ENCODE results near the gene MEGF8. TPM values are rescaled to one million over a fixed set of nuclear protein-coding genes. Genes with fewer than 3 reads are reported as not detected.

Gene MEGF8
- total and polyA plus RNA-seq, 2 of the 13 experiments (the other 11 are each of a cell fraction or from before 2014, with no cell fraction given): 4.0 to 8.8 TPM

GRCh38 chr19:42278452-42279154 is 46.8 kb upstream of the MEGF8 start:
- intact Hi-C loops (cut with micrococcal nuclease; ENCODE audit: unreplicated experiment) (loop anchor here (2.0 kb wide), 1 partner anchor 58 kb away; the partner anchor contains the start of gene ZNF526), in situ Hi-C loops (cut with HindIII; ENCODE audit: extremely low pct_ligation_motif_present, low pct_unique_long_range_greater_than_20kb) (no loop called here)
- FAIRE-seq: no peak
- peaks cover 51% of the 10 kb centered on the region for H3K4me1 ChIP-seq (ENCODE audit: insufficient read depth, low read length)
- peaks cover 4 to 12% of the 10 kb centered on the region in 2 experiments; a peak in 3 of 5 replicates for H3K36me3 ChIP-seq (replicated peaks in 1 of 2; ENCODE audit: control insufficient read depth in 1 of 2, insufficient read depth in 2 of 2, low read length in 2 of 2)
- DNase-seq (ENCODE audit: low spot score): no peak
- no peak overlapping the region for H2AFZ ChIP-seq (ENCODE audit: low read length)
- no peak overlapping the region for H3K9ac ChIP-seq (ENCODE audit: insufficient read depth, low read depth, low read length)
- TF ChIP-seq STAT6 (CRISPR knock-in tag; IDR thresholded peaks at IDR 0.05; ENCODE audit: borderline replicate concordance) (no peak), TMF1 (CRISPR knock-in tag; IDR thresholded peaks at IDR 0.05; ENCODE audit: low read depth) (no peak), NCOA2 (CRISPR knock-in tag; IDR thresholded peaks at IDR 0.05) (no peak), SOX6 (IDR thresholded peaks at IDR 0.05) (no peak), SOX6 (CRISPR knock-in tag; IDR thresholded peaks at IDR 0.05) (no peak), EEA1 (CRISPR knock-in tag; IDR thresholded peaks at IDR 0.05; ENCODE audit: borderline replicate concordance) (no peak)
- H3K4me2 ChIP-seq (ENCODE audit: low read depth, low read length): peak overlapping the region; percentile 86; the same call in 1 of the 2 replicates
- no TSS peak for BruUV-seq (replicated peaks)
- CTCF ChIA-PET (ENCODE audit: low intra/inter-chr PET ratio, low total read pairs): interaction anchor here (1.7 to 1.9 kb wide), 2 partner anchors 12 to 34 kb away, joined by 6 to 7 read pairs; no protein-coding TSS in a partner anchor
- WGBS (ENCODE audit: low lambda C conversion rate): 90% methylated on average over 5 of the region's 5 CpGs
- H4K20me1 ChIP-seq (ENCODE audit: insufficient read depth, low read length): no peaks in the 10 kb centered on the region
- POLR2A ChIA-PET: interaction anchor here (1.4 to 7.4 kb wide), 5 partner anchors 8 to 33 kb away, joined by 3 to 117 read pairs (median 25); partner anchors contain the start of genes CIC and GSK3A
- no peaks in the 10 kb centered on the region for H3K9me3 ChIP-seq (ENCODE audit: low read length)
- ATAC-seq: no peak
- no peaks in the 10 kb centered on the region for H3K27me3 ChIP-seq (ENCODE audit: control insufficient read depth in 1 of 2, insufficient read depth in 2 of 2, low read length in 2 of 2)
- peaks cover 11% of the 10 kb centered on the region for H3K79me2 ChIP-seq (ENCODE audit: insufficient read depth, low read length)
- peak overlapping the region; percentile 27 for H3K27ac ChIP-seq (ENCODE audit: extremely low read length, insufficient read depth, low read length)
- H3K4me3 ChIP-seq (replicated peaks in 1 of 3; ENCODE audit: insufficient read depth in 1 of 3, low read depth in 2 of 3, low read length in 3 of 3): no peak overlapping the region
